IMR-90 (cell line): ENCODE data around the gene PCCA. TPM values are rescaled to one million over a fixed set of nuclear protein-coding genes. Genes with fewer than 3 reads are reported as not detected.

Source experiments
- ATAC-seq: fragments of 200-7000 bp; cut with Tn5 transposase; 2 replicates; pipeline ENCODE4 v1.9.1; 2020; ENCODE audit warnings: low read depth, mild to moderate bottlenecking, moderate library complexity
- BruUV-seq: library from RNA; stranded (reverse); fragments of 400-500 nt; replicated peaks from 2 replicates; lab custom pipeline; 2021; lab: Mats Ljungman, UMichigan
- CTCF ChIA-PET: fragments of 300-600 bp; formaldehyde crosslinking; extraction: SDS; loops from one replicate; lab custom pipeline; 2021; ENCODE audit warnings: antibody characterized with exemption; lab: Yijun Ruan, JAX
- POLR2A ChIA-PET: fragments of 300-600 bp; sonication (Branson Sonifier 250); formaldehyde crosslinking; loops from one replicate; lab custom pipeline; 2022; ENCODE audit warnings: antibody characterized with exemption; ENCODE audit not compliant: unreplicated experiment; lab: Charles Lee
- DNase-seq: peaks from one replicate; pipeline ENCODE4 v3.0.0; 2013
- H2AFZ ChIP-seq: replicated peaks from 2 replicates; pipeline ENCODE3; 2013; ENCODE audit warnings: low read length, mild to moderate bottlenecking; ENCODE audit not compliant: poor library complexity
- H2AK5ac ChIP-seq: 2 replicates; pipeline ENCODE4 v1.6.1; 2013; ENCODE audit warnings: low read depth, low read length, inconsistent platforms
- H2AK9ac ChIP-seq: replicated peaks from 2 replicates; pipeline ENCODE3; 2013; ENCODE audit warnings: mild to moderate bottlenecking, low read depth, low read length, moderate library complexity; ENCODE audit not compliant: poor library complexity
- H2BK120ac ChIP-seq: 2 replicates; pipeline ENCODE4 v1.6.1; 2013; ENCODE audit warnings: low read depth, low read length, inconsistent platforms
- H2BK15ac ChIP-seq: 3 replicates; pipeline ENCODE4 v1.6.1; 2013; ENCODE audit warnings: low read depth, low read length, inconsistent platforms
- H2BK20ac ChIP-seq: 2 replicates; pipeline ENCODE4 v1.6.1; 2013; ENCODE audit warnings: low read depth, mild to moderate bottlenecking, inconsistent platforms, low read length, moderate library complexity
- H2BK5ac ChIP-seq: 2 replicates; pipeline ENCODE4 v1.6.1; 2013; ENCODE audit warnings: mild to moderate bottlenecking, low read depth, low read length, inconsistent platforms; ENCODE audit not compliant: poor library complexity, severe bottlenecking
- H3K14ac ChIP-seq: replicated peaks from 2 replicates; pipeline ENCODE4 v1.6.1; 2013; ENCODE audit warnings: low read depth, low read length, inconsistent platforms
- H3K18ac ChIP-seq: 2 replicates; pipeline ENCODE4 v1.6.1; 2013; ENCODE audit warnings: low read depth, low read length, control low read depth
- H3K23ac ChIP-seq: 2 replicates; pipeline ENCODE4 v1.6.1; 2013; ENCODE audit warnings: low read depth, low read length, inconsistent platforms
- H3K27ac ChIP-seq: 2 replicates; pipeline ENCODE4 v1.5.1; 2013; ENCODE audit warnings: mild to moderate bottlenecking, control low read depth, low read length; ENCODE audit not compliant: insufficient read depth
- H3K27me3 ChIP-seq: 2 replicates; pipeline ENCODE4 v1.6.1; 2013; ENCODE audit warnings: low read length; ENCODE audit not compliant: control insufficient read depth, insufficient read depth
- H3K36me3 ChIP-seq: 2 replicates; pipeline ENCODE4 v1.6.1; 2013; ENCODE audit warnings: low read length, mixed read lengths; ENCODE audit not compliant: control insufficient read depth, insufficient read depth
- H3K4ac ChIP-seq: 2 replicates; pipeline ENCODE4 v1.6.1; 2013; ENCODE audit warnings: low read depth, low read length, inconsistent platforms
- H3K4me1 ChIP-seq: 2 replicates; pipeline ENCODE4 v1.6.1; 2013; ENCODE audit warnings: low read length, mixed read lengths; ENCODE audit not compliant: control insufficient read depth, insufficient read depth
- H3K4me2 ChIP-seq: 2 replicates; pipeline ENCODE4 v1.6.1; 2013; ENCODE audit warnings: low read depth, mild to moderate bottlenecking, control low read depth, low read length, moderate library complexity
- H3K4me3 ChIP-seq: 2 replicates; pipeline ENCODE4 v1.5.1; 2013; ENCODE audit warnings: low read depth, mild to moderate bottlenecking, control low read depth, low read length, moderate library complexity; ENCODE audit not compliant: insufficient read depth
- H3K56ac ChIP-seq: 2 replicates; pipeline ENCODE4 v1.6.1; 2013; ENCODE audit warnings: low read length, inconsistent platforms; ENCODE audit not compliant: insufficient read depth; ENCODE audit errors: extremely low read depth
- H3K79me1 ChIP-seq, 2 experiments: 2 replicates each; pipeline ENCODE4 v1.6.1; 2013; ENCODE audit warnings: low read length in 2 of 2, inconsistent platforms in 1 of 2, low read depth in 1 of 2
- H3K9ac ChIP-seq: 2 replicates; pipeline ENCODE4 v1.6.1; 2013; ENCODE audit warnings: low read depth, low read length, control low read depth
- H3K9me1 ChIP-seq: 2 replicates; pipeline ENCODE4 v1.6.1; 2013; ENCODE audit warnings: low read length, inconsistent platforms; ENCODE audit not compliant: insufficient read depth
- H3K9me3 ChIP-seq: 2 replicates; pipeline ENCODE4 v1.6.1; 2013; ENCODE audit warnings: low read length; ENCODE audit not compliant: control insufficient read depth, insufficient read depth
- H4K20me1 ChIP-seq: 2 replicates; pipeline ENCODE4 v1.6.1; 2013; ENCODE audit warnings: low read length, inconsistent platforms; ENCODE audit not compliant: insufficient read depth
- H4K5ac ChIP-seq: 2 replicates; pipeline ENCODE4 v1.6.1; 2013; ENCODE audit warnings: mild to moderate bottlenecking, low read depth, low read length, control low read depth
- H4K8ac ChIP-seq, 2 experiments: 2 replicates each; pipeline ENCODE4 v1.6.1; 2013; ENCODE audit warnings: low read depth in 2 of 2, low read length in 2 of 2, control low read depth in 1 of 2, inconsistent platforms in 1 of 2
- H4K91ac ChIP-seq: 2 replicates; pipeline ENCODE4 v1.6.1; 2013; ENCODE audit warnings: low read depth, low read length, inconsistent platforms; ENCODE audit not compliant: insufficient read depth
- BHLHE40 ChIP-seq: fragments of 150-350 bp; IDR thresholded peaks from 2 replicates; pipeline ENCODE4 v1.6.1; 2016; ENCODE audit warnings: mild to moderate bottlenecking, low read depth, low read length
- CEBPB ChIP-seq: IDR thresholded peaks from 2 replicates; pipeline ENCODE4 v1.6.1; 2012; ENCODE audit warnings: low read depth, low read length, improper control_type of control experiment
- CHD1 ChIP-seq: IDR thresholded peaks from 2 replicates; pipeline ENCODE4 v1.6.1; 2012; ENCODE audit warnings: low read depth, low read length, improper control_type of control experiment
- CTCF ChIP-seq: conservative IDR thresholded peaks from 2 replicates; pipeline ENCODE4 v1.5.1; 2012; ENCODE audit warnings: mild to moderate bottlenecking, low read depth, low read length, improper control_type of control experiment
- FOS ChIP-seq: fragments of 150-350 bp; IDR thresholded peaks from 2 replicates; pipeline ENCODE4 v1.6.1; 2016; ENCODE audit warnings: low read depth, low read length
- MAFK ChIP-seq: IDR thresholded peaks from 2 replicates; pipeline ENCODE4 v1.6.1; 2012; ENCODE audit warnings: low read depth, low read length, improper control_type of control experiment
- MXI1 ChIP-seq: IDR thresholded peaks from 2 replicates; pipeline ENCODE4 v1.6.1; 2012; ENCODE audit warnings: low read depth, mild to moderate bottlenecking, low read length, moderate library complexity, borderline replicate concordance
- NFE2L2 ChIP-seq: fragments of 150-350 bp; IDR thresholded peaks from 2 replicates; pipeline ENCODE4 v1.6.1; 2016; ENCODE audit warnings: low read depth, mild to moderate bottlenecking, low read length
- POLR2A ChIP-seq: IDR thresholded peaks from 2 replicates; pipeline ENCODE4 v1.6.1; 2012; ENCODE audit warnings: mild to moderate bottlenecking, low read depth, low read length
- RAD21 ChIP-seq: IDR thresholded peaks from 2 replicates; pipeline ENCODE4 v1.6.1; 2012; ENCODE audit warnings: low read length, improper control_type of control experiment
- RCOR1 ChIP-seq: IDR thresholded peaks from 2 replicates; pipeline ENCODE4 v1.6.1; 2012; ENCODE audit warnings: mild to moderate bottlenecking, low read length, improper control_type of control experiment; ENCODE audit not compliant: insufficient replicate concordance
- RFX5 ChIP-seq: IDR thresholded peaks from 2 replicates; pipeline ENCODE4 v1.8.0; 2012; ENCODE audit warnings: low read depth, mild to moderate bottlenecking, low read length, moderate library complexity
- SMC3 ChIP-seq: fragments of 150-350 bp; IDR thresholded peaks from 2 replicates; pipeline ENCODE4 v1.6.1; 2016; ENCODE audit warnings: low read depth, mild to moderate bottlenecking, antibody characterized with exemption, low read length, moderate library complexity
- USF2 ChIP-seq: fragments of 150-350 bp; IDR thresholded peaks from 2 replicates; pipeline ENCODE4 v1.6.1; 2017; ENCODE audit warnings: mild to moderate bottlenecking, antibody characterized with exemption, low read length, low read depth
- WGBS, 2 experiments: methylation state at CpG; one replicate each; pipeline versions ENCODE4 v1.1.5 to v1.1.7; 2013; ENCODE audit warnings: missing lambda C conversion rate in 2 of 2; ENCODE audit not compliant: insufficient read length in 1 of 2; ENCODE audit errors: extremely low coverage in 2 of 2; 5-methylcytosine and 5-hydroxymethylcytosine counted together
- dilution Hi-C: fragments of 300-500 bp; cut with HindIII; formaldehyde crosslinking; loops from one replicate; pipeline ENCODE4 v1.14.3; 2018; ENCODE audit warnings: low sequenced_read_pairs; ENCODE audit not compliant: unreplicated experiment
- in situ Hi-C: fragments of 300-500 bp; cut with MboI; formaldehyde crosslinking; loops from 3 replicates; pipeline ENCODE4 v1.14.3; 2019; ENCODE audit warnings: low sequenced_read_pairs, inconsistent platforms, mixed read lengths
- intact Hi-C: fragments of 100-400 bp; cut with micrococcal nuclease; formaldehyde crosslinking; loops from 2 replicates; pipeline ENCODE4 v1.10.0; 2022
- polyA plus RNA-seq, 3 experiments: library from polyadenylated mRNA; depleted of rRNA; stranded (reverse); fragments of >200 nt; gene quantifications; 2 replicates each; pipeline ENCODE4 v1.2.3, GENCODE V29; 2012; ENCODE audit warnings: low replicate concordance in 1 of 3
- total RNA-seq: library from RNA; depleted of rRNA; stranded (reverse); fragments of >200 nt; gene quantifications from 2 replicates; pipeline ENCODE4 v1.2.3, GENCODE V29; 2012

The PCCA gene
- total and polyA plus RNA-seq, 2 of the 4 experiments (the other 2 are of a cell fraction): 7.6 to 24.0 TPM

GRCh38 chr13:100089465-100090032, 656 bp downstream of the PCCA start (continued):
- TF ChIP-seq CTCF (no peak), RAD21 (no peak)

GRCh38 chr13:100090861-100091260, 2.0 kb downstream of the PCCA start:
- Histone ChIP-seq H3K23ac (no peak overlapping the region), H3K79me1 (peaks cover 27 to 75% of the 10 kb centered on the region in 2 experiments), H2BK120ac (no peak overlapping the region), H3K9me3 (no peaks in the 10 kb centered on the region), H3K9ac (no peak overlapping the region), H4K20me1 (peaks cover 32% of the 10 kb centered on the region; the same call in 1 of the 2 replicates), H2AFZ (no peak overlapping the region), H2BK20ac (no peak overlapping the region), H2AK9ac (no peak overlapping the region), H2BK5ac (no peak overlapping the region), H3K27me3 (no peaks in the 10 kb centered on the region), H3K56ac (no peak overlapping the region), H3K4me3 (no peak overlapping the region), H2BK15ac (no peak overlapping the region), H3K18ac (no peak overlapping the region), H4K8ac (no peak overlapping the region), H3K14ac (no peak overlapping the region), H4K91ac (no peak overlapping the region), H3K27ac (no peak overlapping the region), H3K4ac (no peak overlapping the region), H3K4me2 (no peak overlapping the region), H3K4me1 (peaks cover 2% of the 10 kb centered on the region), H3K9me1 (peaks cover 9% of the 10 kb centered on the region; the same call in 1 of the 2 replicates), H2AK5ac (no peak overlapping the region), H3K36me3 (peaks cover 4% of the 10 kb centered on the region; the same call in 1 of the 2 replicates), H4K5ac (no peak overlapping the region)
- BruUV-seq: no TSS peak
- CTCF ChIA-PET: interaction anchor here (0.6 kb wide), 1 partner anchor 144 kb away, joined by 3 read pairs; no protein-coding TSS in a partner anchor
- TF ChIP-seq BHLHE40 (no peak), SMC3 (no peak), RAD21 (no peak), CHD1 (no peak), POLR2A (no peak), FOS (no peak), NFE2L2 (no peak), RFX5 (no peak), MAFK (no peak), RCOR1 (no peak), CEBPB (no peak), USF2 (no peak), MXI1 (no peak)
- no peak for DNase-seq
- POLR2A ChIA-PET: no interaction called here
- dilution Hi-C loops (no loop called here), in situ Hi-C loops (no loop called here), intact Hi-C loops (no loop called here)
- ATAC-seq: no peak
- WGBS, 2 experiments: no CpG with 5 or more reads among the region's 1 CpG
